ENCODE results near the gene PRMT7. TPM values are rescaled to one million over a fixed set of nuclear protein-coding genes. Genes with fewer than 3 reads are reported as not detected.

The PRMT7 gene
- polyA plus RNA-seq, 3 donors: 15.0 to 41.1 (median 15.2) TPM

DNA sequence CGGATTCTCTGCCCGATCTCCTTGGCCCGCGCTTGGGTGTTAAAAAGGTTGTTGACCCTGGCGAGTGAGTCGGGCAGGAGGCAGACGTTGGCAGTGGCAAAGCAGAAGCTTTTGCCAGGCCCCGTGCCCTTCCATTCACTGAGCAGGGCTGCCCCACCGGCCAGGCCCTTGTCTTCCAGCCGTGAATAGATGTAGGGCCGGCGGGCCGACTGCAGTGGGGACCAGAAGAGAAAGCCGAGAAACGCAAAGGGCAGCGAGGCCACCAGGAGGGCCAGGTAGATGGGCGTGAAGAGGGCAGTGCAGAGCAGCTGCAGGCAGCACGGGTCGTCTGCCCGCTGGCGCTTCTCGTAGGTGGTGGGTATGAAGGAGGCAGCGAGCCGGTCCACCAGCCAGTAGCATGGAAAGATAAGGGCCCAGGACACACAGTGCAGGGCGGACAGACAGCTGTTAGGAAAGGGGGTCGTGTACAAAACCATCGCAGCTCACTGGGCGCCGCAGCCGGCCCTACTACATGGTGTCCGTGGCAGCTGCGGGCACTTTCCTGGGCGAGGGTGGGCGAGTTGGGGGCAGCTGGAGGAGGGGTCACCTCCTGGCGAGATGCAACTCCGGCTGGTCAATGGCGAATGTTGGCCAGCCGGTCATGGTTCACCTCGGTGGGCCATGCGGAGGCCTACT lies 61.0 kb downstream of the PRMT7 start:
- Mint-ChIP-seq H3K4me3 (no peak overlapping the region), H3K36me3 (no peaks in the 10 kb centered on the region), H3K27me3 (ENCODE audit: low read depth in 3 of 3) (peaks cover 15 to 28% (median 17%) of the 10 kb centered on the region in 3 donors), H3K4me1 (peaks cover 27% of the 10 kb centered on the region), H3K9me3 (peaks cover 0 to 3% (median 0%) of the 10 kb centered on the region in 7 donors), H3K27ac (no peak overlapping the region)
- DNase-seq: no peak
- no peaks in the 10 kb centered on the region for H3K79me2 ChIP-seq (ENCODE audit: insufficient read depth, low read length)
- H3K27ac ChIP-seq (ENCODE audit: low read depth in 1 of 2, low read length in 2 of 2): no peak overlapping the region
- peaks cover 0 to 4% of the 10 kb centered on the region in 2 donors for H3K27me3 ChIP-seq (ENCODE audit: control insufficient read depth in 2 of 2, insufficient read depth in 2 of 2, low read length in 2 of 2)
- H3K4me2 ChIP-seq (replicated peaks; ENCODE audit: extremely low read depth, low read length, poor library complexity, severe bottlenecking): no peak overlapping the region
- TF ChIP-seq, protein P1, sequence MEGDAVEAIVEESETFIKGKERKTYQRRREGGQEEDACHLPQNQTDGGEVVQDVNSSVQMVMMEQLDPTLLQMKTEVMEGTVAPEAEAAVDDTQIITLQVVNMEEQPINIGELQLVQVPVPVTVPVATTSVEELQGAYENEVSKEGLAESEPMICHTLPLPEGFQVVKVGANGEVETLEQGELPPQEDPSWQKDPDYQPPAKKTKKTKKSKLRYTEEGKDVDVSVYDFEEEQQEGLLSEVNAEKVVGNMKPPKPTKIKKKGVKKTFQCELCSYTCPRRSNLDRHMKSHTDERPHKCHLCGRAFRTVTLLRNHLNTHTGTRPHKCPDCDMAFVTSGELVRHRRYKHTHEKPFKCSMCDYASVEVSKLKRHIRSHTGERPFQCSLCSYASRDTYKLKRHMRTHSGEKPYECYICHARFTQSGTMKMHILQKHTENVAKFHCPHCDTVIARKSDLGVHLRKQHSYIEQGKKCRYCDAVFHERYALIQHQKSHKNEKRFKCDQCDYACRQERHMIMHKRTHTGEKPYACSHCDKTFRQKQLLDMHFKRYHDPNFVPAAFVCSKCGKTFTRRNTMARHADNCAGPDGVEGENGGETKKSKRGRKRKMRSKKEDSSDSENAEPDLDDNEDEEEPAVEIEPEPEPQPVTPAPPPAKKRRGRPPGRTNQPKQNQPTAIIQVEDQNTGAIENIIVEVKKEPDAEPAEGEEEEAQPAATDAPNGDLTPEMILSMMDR (IDR thresholded peaks at IDR 0.05): no peak
- no peaks in the 10 kb centered on the region for H3K9me3 ChIP-seq (replicated peaks in 1 of 2; ENCODE audit: control insufficient read depth in 1 of 2, insufficient read depth in 1 of 2, low read length in 2 of 2)
- H2AFZ ChIP-seq (ENCODE audit: insufficient read depth, low read depth, low read length, poor library complexity, severe bottlenecking): no peak overlapping the region
- H3K36me3 ChIP-seq (replicated peaks in 1 of 2; ENCODE audit: control insufficient read depth in 1 of 2, insufficient read depth in 2 of 2, low read length in 2 of 2): no peaks in the 10 kb centered on the region
- H4K20me1 ChIP-seq (ENCODE audit: insufficient read depth, low read length): no peaks in the 10 kb centered on the region
- intact Hi-C loops (cut with micrococcal nuclease): no loop called here
- 95% methylated on average over 35 of the region's 40 CpGs for WGBS (ENCODE audit: insufficient coverage)
- peaks cover 19 to 25% of the 10 kb centered on the region in 2 donors for H3K4me1 ChIP-seq (ENCODE audit: control insufficient read depth in 1 of 2, insufficient read depth in 2 of 2, low read length in 2 of 2)
- no peak overlapping the region for H3K4me3 ChIP-seq (replicated peaks in 1 of 3; ENCODE audit: low read depth in 2 of 3, low read length in 3 of 3)
- no peak overlapping the region for H3K9ac ChIP-seq (ENCODE audit: insufficient read depth, low read length, poor library complexity, severe bottlenecking)

DNA sequence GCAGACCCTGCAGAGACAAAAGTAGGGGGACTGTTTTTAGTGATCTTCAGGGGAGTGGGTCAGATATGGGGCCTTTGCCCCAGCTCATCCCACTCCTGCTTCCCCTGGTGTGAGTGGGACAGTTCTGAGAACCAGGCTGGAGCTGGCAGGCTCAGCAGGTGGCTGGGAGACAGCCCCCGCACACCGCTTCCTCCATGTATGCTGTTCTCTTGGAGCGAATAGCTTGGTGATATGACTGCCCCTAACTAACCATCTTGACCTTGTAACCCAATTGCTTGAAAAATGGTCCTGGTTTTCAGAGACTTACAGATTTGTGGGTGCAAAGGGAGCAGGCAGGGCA lies 61.5 kb downstream of the PRMT7 start:
- Mint-ChIP-seq H3K27ac (no peak overlapping the region), H3K27me3 (ENCODE audit: low read depth in 3 of 3) (peaks cover 12 to 30% (median 14%) of the 10 kb centered on the region in 3 donors), H3K9me3 (peaks cover 0 to 3% (median 0%) of the 10 kb centered on the region in 7 donors), H3K4me3 (no peak overlapping the region), H3K36me3 (no peaks in the 10 kb centered on the region), H3K4me1 (peaks cover 25% of the 10 kb centered on the region)
- TF ChIP-seq, protein P1 (IDR thresholded peaks at IDR 0.05): no peak
- H3K4me2 ChIP-seq (replicated peaks; ENCODE audit: extremely low read depth, low read length, poor library complexity, severe bottlenecking): no peak overlapping the region
- no peak overlapping the region for H3K27ac ChIP-seq (ENCODE audit: low read depth in 1 of 2, low read length in 2 of 2)
- no peak for DNase-seq
- no peaks in the 10 kb centered on the region for H4K20me1 ChIP-seq (ENCODE audit: insufficient read depth, low read length)
- peaks cover 0 to 4% of the 10 kb centered on the region in 2 donors for H3K27me3 ChIP-seq (ENCODE audit: control insufficient read depth in 2 of 2, insufficient read depth in 2 of 2, low read length in 2 of 2)
- no peaks in the 10 kb centered on the region for H3K79me2 ChIP-seq (ENCODE audit: insufficient read depth, low read length)
- H3K36me3 ChIP-seq (replicated peaks in 1 of 2; ENCODE audit: control insufficient read depth in 1 of 2, insufficient read depth in 2 of 2, low read length in 2 of 2): no peaks in the 10 kb centered on the region
- H2AFZ ChIP-seq (ENCODE audit: insufficient read depth, low read depth, low read length, poor library complexity, severe bottlenecking): no peak overlapping the region
- H3K4me3 ChIP-seq (replicated peaks in 1 of 3; ENCODE audit: low read depth in 2 of 3, low read length in 3 of 3): no peak overlapping the region
- intact Hi-C loops (cut with micrococcal nuclease): no loop called here
- no peak overlapping the region for H3K9ac ChIP-seq (ENCODE audit: insufficient read depth, low read length, poor library complexity, severe bottlenecking)
- H3K9me3 ChIP-seq (replicated peaks in 1 of 2; ENCODE audit: control insufficient read depth in 1 of 2, insufficient read depth in 1 of 2, low read length in 2 of 2): no peaks in the 10 kb centered on the region
- H3K4me1 ChIP-seq (ENCODE audit: control insufficient read depth in 1 of 2, insufficient read depth in 2 of 2, low read length in 2 of 2): peaks cover 19 to 25% of the 10 kb centered on the region in 2 donors
- WGBS (ENCODE audit: insufficient coverage): 100% methylated on average over 2 of the region's 3 CpGs

All from CD14-positive monocyte (primary cell).